Fibroblast of skin of right biceps (primary cell): ENCODE data around the gene ST3GAL5.
"Not testable (repeated sequence)": the region's sequence is repeated elsewhere in the genome, so short reads cannot be mapped to it uniquely, and the experiment has no call there.

Experiments used
- DNase-seq: peaks from one replicate; pipeline ENCODE4 v3.0.0-alpha.2; 2013

Gene ST3GAL5

GRCh38 chr2:85888684-85889626, at the start of gene ST3GAL5:
Gene ST3GAL5 (minus strand): TSS chr2:85888990. CDS start chr2:85888905, 85 bp downstream.
- peak; percentile 89 for DNase-seq

GRCh38 chr2:85938456-85938855, 49.7 kb upstream of the ST3GAL5 start:
- DNase-seq = peak; percentile 32

- no peak for DNase-seq
Observed at GRCh38 chr2:85937069-85937439, 48.3 kb upstream of the ST3GAL5 start.

- no peak for DNase-seq
Observed at GRCh38 chr2:85936421-85937068, 47.8 kb upstream of the ST3GAL5 start.

- peak; percentile 92 for DNase-seq
Observed at GRCh38 chr2:85935746-85936208, 47.0 kb upstream of the ST3GAL5 start.

- peak; percentile 22 for DNase-seq
Observed at GRCh38 chr2:85935170-85935745, 46.5 kb upstream of the ST3GAL5 start.

GRCh38 chr2:85933753-85934594, 45.2 kb upstream of the ST3GAL5 start:
- DNase-seq = peak; percentile 92

GRCh38 chr2:85931151-85931550, 42.4 kb upstream of the ST3GAL5 start:
- DNase-seq = not testable (repeated sequence)

- no peak for DNase-seq
Observed at GRCh38 chr2:85930129-85931124, 41.6 kb upstream of the ST3GAL5 start.

- DNase-seq = no peak
Observed at GRCh38 chr2:85929096-85930050, 40.6 kb upstream of the ST3GAL5 start.

- no peak for DNase-seq
Observed at GRCh38 chr2:85926931-85927661, 38.3 kb upstream of the ST3GAL5 start.

- no peak for DNase-seq
Observed at GRCh38 chr2:85926526-85926925, 37.7 kb upstream of the ST3GAL5 start.

GRCh38 chr2:85925216-85925671, 36.5 kb upstream of the ST3GAL5 start:
- no peak for DNase-seq

GRCh38 chr2:85924522-85924921, 35.7 kb upstream of the ST3GAL5 start:
- DNase-seq = peak; percentile 38

GRCh38 chr2:85922199-85922598, 33.4 kb upstream of the ST3GAL5 start:
- DNase-seq = no peak

GRCh38 chr2:85921659-85922058, 32.9 kb upstream of the ST3GAL5 start:
- DNase-seq = no peak

GRCh38 chr2:85920810-85921545, 32.2 kb upstream of the ST3GAL5 start:
- DNase-seq = peak; percentile 87
